HFFc6 (cell line): ENCODE data around the gene TBC1D1. TPM values are rescaled to one million over a fixed set of nuclear protein-coding genes. Genes with fewer than 3 reads are reported as not detected.

Source experiments
- DNase-seq: peaks from one replicate; pipeline ENCODE4 v3.0.0-alpha.2; 2018
- H3K27ac Mint-ChIP-seq: 2 replicates; pipeline ENCODE4 v1.8.0; 2020; ENCODE audit warnings: mild to moderate bottlenecking, mixed read lengths
- H3K27me3 Mint-ChIP-seq: 2 replicates; pipeline ENCODE4 v1.8.0; 2021; ENCODE audit warnings: mild to moderate bottlenecking, moderate library complexity, mixed read lengths; ENCODE audit not compliant: insufficient read depth
- H3K36me3 Mint-ChIP-seq: 2 replicates; pipeline ENCODE4 v1.8.0; 2021; ENCODE audit warnings: low read depth, mixed read lengths
- H3K4me1 Mint-ChIP-seq: 2 replicates; pipeline ENCODE4 v1.8.0; 2020; ENCODE audit warnings: low read depth, mixed read lengths
- H3K4me3 Mint-ChIP-seq: 2 replicates; pipeline ENCODE4 v1.8.0; 2020; ENCODE audit warnings: mild to moderate bottlenecking, moderate library complexity, mixed read lengths
- H3K9me3 Mint-ChIP-seq: 2 replicates; pipeline ENCODE4 v1.8.0; 2020; ENCODE audit warnings: mild to moderate bottlenecking, mixed read lengths
- CTCF ChIP-seq: fragments of 200-600 bp; sonication (generic); IDR thresholded peaks from 2 replicates; pipeline ENCODE4 v1.5.0; 2021; ENCODE audit warnings: antibody characterized with exemption, mild to moderate bottlenecking
- total RNA-seq, 6 experiments: library from RNA; stranded (reverse); fragmentation: NEBNext Ultra II Directional; extraction: Animal tissue kit (Norgen Biotek cat#: 25700); gene quantifications; 2 replicates in 1 of 6; 3 replicates in 5 of 6; pipeline ENCODE4 v1.2.3, GENCODE V29; 2021

The TBC1D1 gene
- total RNA-seq, 6 experiments from 2014 or later: 78.5 to 126 (median 112) TPM

- no peak for TF ChIP-seq CTCF
- peaks cover 31% of the 10 kb centered on the region for H3K4me1 Mint-ChIP-seq
- no peaks in the 10 kb centered on the region for H3K9me3 Mint-ChIP-seq
- H3K4me3 Mint-ChIP-seq: no peak overlapping the region
- H3K36me3 Mint-ChIP-seq: peaks cover 50% of the 10 kb centered on the region
- DNase-seq: no peak
- no peaks in the 10 kb centered on the region for H3K27me3 Mint-ChIP-seq
- H3K27ac Mint-ChIP-seq: no peak overlapping the region
These were observed 247.5 kb downstream of the TBC1D1 start for GRCh38 chr4:38138363-38138762.

- Mint-ChIP-seq H3K36me3 (peaks cover 42% of the 10 kb centered on the region), H3K27ac (no peak overlapping the region), H3K27me3 (no peaks in the 10 kb centered on the region)
These were observed 248.3 kb downstream of the TBC1D1 start for GRCh38 chr4:38139187-38139586.

GRCh38 chr4:38140643-38141203 is 249.8 kb downstream of the TBC1D1 start:
- no peaks in the 10 kb centered on the region for H3K9me3 Mint-ChIP-seq
- H3K27ac Mint-ChIP-seq: no peak overlapping the region
- H3K4me3 Mint-ChIP-seq: no peak overlapping the region
- DNase-seq: no peak
- peaks cover 30% of the 10 kb centered on the region for H3K36me3 Mint-ChIP-seq
- peaks cover 42% of the 10 kb centered on the region for H3K4me1 Mint-ChIP-seq
- no peaks in the 10 kb centered on the region for H3K27me3 Mint-ChIP-seq
- TF ChIP-seq CTCF: no peak

More at GRCh38 chr4:38139187-38139586, 248.3 kb downstream of the TBC1D1 start:
- no peak overlapping the region for H3K4me3 Mint-ChIP-seq
- peaks cover 31% of the 10 kb centered on the region for H3K4me1 Mint-ChIP-seq
- no peak for TF ChIP-seq CTCF
- no peaks in the 10 kb centered on the region for H3K9me3 Mint-ChIP-seq
- DNase-seq: no peak

GRCh38 chr4:38141808-38142500 is 251.1 kb downstream of the TBC1D1 start:
- peaks cover 23% of the 10 kb centered on the region for H3K36me3 Mint-ChIP-seq
- DNase-seq: peak; percentile 66
- peak overlapping the region; percentile 92 for H3K27ac Mint-ChIP-seq
- peak overlapping the region; percentile 56 for H3K4me3 Mint-ChIP-seq
- H3K27me3 Mint-ChIP-seq: no peaks in the 10 kb centered on the region
- no peak for TF ChIP-seq CTCF
- no peaks in the 10 kb centered on the region for H3K9me3 Mint-ChIP-seq
- peaks cover 55% of the 10 kb centered on the region for H3K4me1 Mint-ChIP-seq

- peaks cover 71% of the 10 kb centered on the region for H3K4me1 Mint-ChIP-seq
- peak overlapping the region; percentile 54 for H3K27ac Mint-ChIP-seq
- no peaks in the 10 kb centered on the region for H3K9me3 Mint-ChIP-seq
- peaks cover 21% of the 10 kb centered on the region for H3K36me3 Mint-ChIP-seq
- no peak for DNase-seq
- no peak for TF ChIP-seq CTCF
- no peaks in the 10 kb centered on the region for H3K27me3 Mint-ChIP-seq
- H3K4me3 Mint-ChIP-seq: no peak overlapping the region
These were observed 253.1 kb downstream of the TBC1D1 start for GRCh38 chr4:38144031-38144430.
